SH-SY5Y (cell line): ENCODE results near the gene OMA1.

Source experiments
- GATA2 ChIP-seq: IDR thresholded peaks from 2 replicates; pipeline ENCODE4 v1.6.1; 2011; ENCODE audit warnings: mild to moderate bottlenecking, low read depth, low read length
- GATA3 ChIP-seq: IDR thresholded peaks from 2 replicates; pipeline ENCODE4 v1.6.1; 2011; ENCODE audit warnings: low read depth, mild to moderate bottlenecking, low read length, moderate library complexity

The OMA1 gene

GRCh38 chr1:58546520-58547308 lies at the start of gene OMA1:
Gene OMA1 (minus strand): TSS chr1:58546726. CDS start chr1:58539294, 7,432 bp downstream.
- no peak for TF ChIP-seq GATA3
- TF ChIP-seq GATA2 = no peak

- no peak for TF ChIP-seq GATA3
- TF ChIP-seq GATA2 = no peak
These were observed 48.0 kb upstream of the OMA1 start for GRCh38 chr1:58594546-58594945.

GRCh38 chr1:58592522-58593134 lies 46.1 kb upstream of the OMA1 start:
- no peak for TF ChIP-seq GATA3
- no peak for TF ChIP-seq GATA2

GRCh38 chr1:58591806-58592205 lies 45.3 kb upstream of the OMA1 start:
- no peak for TF ChIP-seq GATA3
- no peak for TF ChIP-seq GATA2

GRCh38 chr1:58590019-58590418 lies 43.5 kb upstream of the OMA1 start:
- TF ChIP-seq GATA3 = no peak
- TF ChIP-seq GATA2 = no peak

GRCh38 chr1:58588396-58588795 lies 41.9 kb upstream of the OMA1 start:
- TF ChIP-seq GATA2 = no peak
- TF ChIP-seq GATA3 = no peak

- no peak for TF ChIP-seq GATA3
- no peak for TF ChIP-seq GATA2
These were observed 41.1 kb upstream of the OMA1 start for GRCh38 chr1:58587667-58588066.

GRCh38 chr1:58586271-58586670 lies 39.7 kb upstream of the OMA1 start:
- TF ChIP-seq GATA3 (no peak), GATA2 (no peak)

GRCh38 chr1:58585581-58586151 lies 39.1 kb upstream of the OMA1 start:
- TF ChIP-seq GATA2 (no peak), GATA3 (no peak)

GRCh38 chr1:58585166-58585565 lies 38.6 kb upstream of the OMA1 start:
- TF ChIP-seq GATA3 (no peak), GATA2 (no peak)

GRCh38 chr1:58584082-58584895 lies 37.8 kb upstream of the OMA1 start:
- no peak for TF ChIP-seq GATA2
- TF ChIP-seq GATA3 = no peak

- TF ChIP-seq GATA3 = no peak
- no peak for TF ChIP-seq GATA2
These were observed 37.0 kb upstream of the OMA1 start for GRCh38 chr1:58583496-58583895.

- TF ChIP-seq GATA3 = no peak
- no peak for TF ChIP-seq GATA2
These were observed 35.1 kb upstream of the OMA1 start for GRCh38 chr1:58581641-58582040.

- TF ChIP-seq GATA2 (no peak), GATA3 (no peak)
These were observed 33.7 kb upstream of the OMA1 start for GRCh38 chr1:58580186-58580585.
